IMR-90 (cell line): ENCODE results near the gene LRRC56. TPM values are rescaled to one million over a fixed set of nuclear protein-coding genes. Genes with fewer than 3 reads are reported as not detected.

Experiments used
- ATAC-seq: fragments of 200-7000 bp; cut with Tn5 transposase; 2 replicates; pipeline ENCODE4 v1.9.1; 2020; ENCODE audit warnings: low read depth, mild to moderate bottlenecking, moderate library complexity
- BruUV-seq: library from RNA; stranded (reverse); fragments of 400-500 nt; replicated peaks from 2 replicates; lab custom pipeline; 2021; lab: Mats Ljungman, UMichigan
- CTCF ChIA-PET: fragments of 300-600 bp; formaldehyde crosslinking; extraction: SDS; loops from one replicate; lab custom pipeline; 2021; ENCODE audit warnings: antibody characterized with exemption; lab: Yijun Ruan, JAX
- POLR2A ChIA-PET: fragments of 300-600 bp; sonication (Branson Sonifier 250); formaldehyde crosslinking; loops from one replicate; lab custom pipeline; 2022; ENCODE audit warnings: antibody characterized with exemption; ENCODE audit not compliant: unreplicated experiment; lab: Charles Lee
- DNase-seq: peaks from one replicate; pipeline ENCODE4 v3.0.0; 2013
- H2AFZ ChIP-seq: replicated peaks from 2 replicates; pipeline ENCODE3; 2013; ENCODE audit warnings: low read length, mild to moderate bottlenecking; ENCODE audit not compliant: poor library complexity
- H2AK5ac ChIP-seq: 2 replicates; pipeline ENCODE4 v1.6.1; 2013; ENCODE audit warnings: low read depth, low read length, inconsistent platforms
- H2AK9ac ChIP-seq: replicated peaks from 2 replicates; pipeline ENCODE3; 2013; ENCODE audit warnings: mild to moderate bottlenecking, low read depth, low read length, moderate library complexity; ENCODE audit not compliant: poor library complexity
- H2BK120ac ChIP-seq: 2 replicates; pipeline ENCODE4 v1.6.1; 2013; ENCODE audit warnings: low read depth, low read length, inconsistent platforms
- H2BK15ac ChIP-seq: 3 replicates; pipeline ENCODE4 v1.6.1; 2013; ENCODE audit warnings: low read depth, low read length, inconsistent platforms
- H2BK20ac ChIP-seq: 2 replicates; pipeline ENCODE4 v1.6.1; 2013; ENCODE audit warnings: low read depth, mild to moderate bottlenecking, inconsistent platforms, low read length, moderate library complexity
- H2BK5ac ChIP-seq: 2 replicates; pipeline ENCODE4 v1.6.1; 2013; ENCODE audit warnings: mild to moderate bottlenecking, low read depth, low read length, inconsistent platforms; ENCODE audit not compliant: poor library complexity, severe bottlenecking
- H3K14ac ChIP-seq: replicated peaks from 2 replicates; pipeline ENCODE4 v1.6.1; 2013; ENCODE audit warnings: low read depth, low read length, inconsistent platforms
- H3K18ac ChIP-seq: 2 replicates; pipeline ENCODE4 v1.6.1; 2013; ENCODE audit warnings: low read depth, low read length, control low read depth
- H3K23ac ChIP-seq: 2 replicates; pipeline ENCODE4 v1.6.1; 2013; ENCODE audit warnings: low read depth, low read length, inconsistent platforms
- H3K27ac ChIP-seq: 2 replicates; pipeline ENCODE4 v1.5.1; 2013; ENCODE audit warnings: mild to moderate bottlenecking, control low read depth, low read length; ENCODE audit not compliant: insufficient read depth
- H3K27me3 ChIP-seq: 2 replicates; pipeline ENCODE4 v1.6.1; 2013; ENCODE audit warnings: low read length; ENCODE audit not compliant: control insufficient read depth, insufficient read depth
- H3K36me3 ChIP-seq: 2 replicates; pipeline ENCODE4 v1.6.1; 2013; ENCODE audit warnings: low read length, mixed read lengths; ENCODE audit not compliant: control insufficient read depth, insufficient read depth
- H3K4ac ChIP-seq: 2 replicates; pipeline ENCODE4 v1.6.1; 2013; ENCODE audit warnings: low read depth, low read length, inconsistent platforms
- H3K4me1 ChIP-seq: 2 replicates; pipeline ENCODE4 v1.6.1; 2013; ENCODE audit warnings: low read length, mixed read lengths; ENCODE audit not compliant: control insufficient read depth, insufficient read depth
- H3K4me2 ChIP-seq: 2 replicates; pipeline ENCODE4 v1.6.1; 2013; ENCODE audit warnings: low read depth, mild to moderate bottlenecking, control low read depth, low read length, moderate library complexity
- H3K4me3 ChIP-seq: 2 replicates; pipeline ENCODE4 v1.5.1; 2013; ENCODE audit warnings: low read depth, mild to moderate bottlenecking, control low read depth, low read length, moderate library complexity; ENCODE audit not compliant: insufficient read depth
- H3K56ac ChIP-seq: 2 replicates; pipeline ENCODE4 v1.6.1; 2013; ENCODE audit warnings: low read length, inconsistent platforms; ENCODE audit not compliant: insufficient read depth; ENCODE audit errors: extremely low read depth
- H3K79me1 ChIP-seq, 2 experiments: 2 replicates each; pipeline ENCODE4 v1.6.1; 2013; ENCODE audit warnings: low read length in 2 of 2, inconsistent platforms in 1 of 2, low read depth in 1 of 2
- H3K9ac ChIP-seq: 2 replicates; pipeline ENCODE4 v1.6.1; 2013; ENCODE audit warnings: low read depth, low read length, control low read depth
- H3K9me1 ChIP-seq: 2 replicates; pipeline ENCODE4 v1.6.1; 2013; ENCODE audit warnings: low read length, inconsistent platforms; ENCODE audit not compliant: insufficient read depth
- H3K9me3 ChIP-seq: 2 replicates; pipeline ENCODE4 v1.6.1; 2013; ENCODE audit warnings: low read length; ENCODE audit not compliant: control insufficient read depth, insufficient read depth
- H4K20me1 ChIP-seq: 2 replicates; pipeline ENCODE4 v1.6.1; 2013; ENCODE audit warnings: low read length, inconsistent platforms; ENCODE audit not compliant: insufficient read depth
- H4K5ac ChIP-seq: 2 replicates; pipeline ENCODE4 v1.6.1; 2013; ENCODE audit warnings: mild to moderate bottlenecking, low read depth, low read length, control low read depth
- H4K8ac ChIP-seq, 2 experiments: 2 replicates each; pipeline ENCODE4 v1.6.1; 2013; ENCODE audit warnings: low read depth in 2 of 2, low read length in 2 of 2, control low read depth in 1 of 2, inconsistent platforms in 1 of 2
- H4K91ac ChIP-seq: 2 replicates; pipeline ENCODE4 v1.6.1; 2013; ENCODE audit warnings: low read depth, low read length, inconsistent platforms; ENCODE audit not compliant: insufficient read depth
- BHLHE40 ChIP-seq: fragments of 150-350 bp; IDR thresholded peaks from 2 replicates; pipeline ENCODE4 v1.6.1; 2016; ENCODE audit warnings: mild to moderate bottlenecking, low read depth, low read length
- CHD1 ChIP-seq: IDR thresholded peaks from 2 replicates; pipeline ENCODE4 v1.6.1; 2012; ENCODE audit warnings: low read depth, low read length, improper control_type of control experiment
- CTCF ChIP-seq: conservative IDR thresholded peaks from 2 replicates; pipeline ENCODE4 v1.5.1; 2012; ENCODE audit warnings: mild to moderate bottlenecking, low read depth, low read length, improper control_type of control experiment
- ELK1 ChIP-seq: fragments of 150-350 bp; IDR thresholded peaks from 2 replicates; pipeline ENCODE4 v1.6.1; 2016; ENCODE audit warnings: low read depth, mild to moderate bottlenecking, low read length, moderate library complexity, borderline replicate concordance
- FOS ChIP-seq: fragments of 150-350 bp; IDR thresholded peaks from 2 replicates; pipeline ENCODE4 v1.6.1; 2016; ENCODE audit warnings: low read depth, low read length
- MAFK ChIP-seq: IDR thresholded peaks from 2 replicates; pipeline ENCODE4 v1.6.1; 2012; ENCODE audit warnings: low read depth, low read length, improper control_type of control experiment
- MXI1 ChIP-seq: IDR thresholded peaks from 2 replicates; pipeline ENCODE4 v1.6.1; 2012; ENCODE audit warnings: low read depth, mild to moderate bottlenecking, low read length, moderate library complexity, borderline replicate concordance
- NFE2L2 ChIP-seq: fragments of 150-350 bp; IDR thresholded peaks from 2 replicates; pipeline ENCODE4 v1.6.1; 2016; ENCODE audit warnings: low read depth, mild to moderate bottlenecking, low read length
- POLR2A ChIP-seq: IDR thresholded peaks from 2 replicates; pipeline ENCODE4 v1.6.1; 2012; ENCODE audit warnings: mild to moderate bottlenecking, low read depth, low read length
- RAD21 ChIP-seq: IDR thresholded peaks from 2 replicates; pipeline ENCODE4 v1.6.1; 2012; ENCODE audit warnings: low read length, improper control_type of control experiment
- RCOR1 ChIP-seq: IDR thresholded peaks from 2 replicates; pipeline ENCODE4 v1.6.1; 2012; ENCODE audit warnings: mild to moderate bottlenecking, low read length, improper control_type of control experiment; ENCODE audit not compliant: insufficient replicate concordance
- RFX5 ChIP-seq: IDR thresholded peaks from 2 replicates; pipeline ENCODE4 v1.8.0; 2012; ENCODE audit warnings: low read depth, mild to moderate bottlenecking, low read length, moderate library complexity
- USF2 ChIP-seq: fragments of 150-350 bp; IDR thresholded peaks from 2 replicates; pipeline ENCODE4 v1.6.1; 2017; ENCODE audit warnings: mild to moderate bottlenecking, antibody characterized with exemption, low read length, low read depth
- WGBS, 2 experiments: methylation state at CpG; one replicate each; pipeline versions ENCODE4 v1.1.5 to v1.1.7; 2013; ENCODE audit warnings: missing lambda C conversion rate in 2 of 2; ENCODE audit not compliant: insufficient read length in 1 of 2; ENCODE audit errors: extremely low coverage in 2 of 2; 5-methylcytosine and 5-hydroxymethylcytosine counted together
- dilution Hi-C: fragments of 300-500 bp; cut with HindIII; formaldehyde crosslinking; loops from one replicate; pipeline ENCODE4 v1.14.3; 2018; ENCODE audit warnings: low sequenced_read_pairs; ENCODE audit not compliant: unreplicated experiment
- in situ Hi-C: fragments of 300-500 bp; cut with MboI; formaldehyde crosslinking; loops from 3 replicates; pipeline ENCODE4 v1.14.3; 2019; ENCODE audit warnings: low sequenced_read_pairs, inconsistent platforms, mixed read lengths
- intact Hi-C: fragments of 100-400 bp; cut with micrococcal nuclease; formaldehyde crosslinking; loops from 2 replicates; pipeline ENCODE4 v1.10.0; 2022
- polyA plus RNA-seq, 3 experiments: library from polyadenylated mRNA; depleted of rRNA; stranded (reverse); fragments of >200 nt; gene quantifications; 2 replicates each; pipeline ENCODE4 v1.2.3, GENCODE V29; 2012; ENCODE audit warnings: low replicate concordance in 1 of 3
- total RNA-seq: library from RNA; depleted of rRNA; stranded (reverse); fragments of >200 nt; gene quantifications from 2 replicates; pipeline ENCODE4 v1.2.3, GENCODE V29; 2012

LRRC56 gene
- total and polyA plus RNA-seq, 2 of the 4 experiments (the other 2 are of a cell fraction): 0.36 to 1.3 TPM

GRCh38 chr11:504053-504993 lies 33.0 kb upstream of the LRRC56 start:
- Histone ChIP-seq H3K4me3 (peak overlapping the region; percentile 29), H3K9me3 (no peaks in the 10 kb centered on the region), H3K23ac (peak overlapping the region; percentile 30), H3K27ac (peak overlapping the region; percentile 27), H4K20me1 (peaks cover 15% of the 10 kb centered on the region), H2BK15ac (no peak overlapping the region), H2BK5ac (no peak overlapping the region), H2BK20ac (no peak overlapping the region; the same call in 1 of the 2 replicates), H3K56ac (no peak overlapping the region), H3K18ac (no peak overlapping the region; the same call in 1 of the 2 replicates), H2AFZ (peak overlapping the region; percentile 77), H3K9me1 (peaks cover 5% of the 10 kb centered on the region), H2AK5ac (peak overlapping the region; percentile 49), H4K8ac (peak overlapping the region; percentile 24 to 74; a peak in 2 of 4 replicates), H3K36me3 (peaks cover 27% of the 10 kb centered on the region), H3K27me3 (no peaks in the 10 kb centered on the region), H3K4me2 (peak overlapping the region; percentile 68), H3K14ac (peak overlapping the region; percentile 77), H3K4me1 (peaks cover 12% of the 10 kb centered on the region), H3K9ac (peak overlapping the region; percentile 47), H2AK9ac (peak overlapping the region; percentile 68), H4K91ac (peak overlapping the region; percentile 63; the same call in 1 of the 2 replicates), H4K5ac (peak overlapping the region; percentile 22; the same call in 1 of the 2 replicates), H2BK120ac (no peak overlapping the region; the same call in 1 of the 2 replicates), H3K79me1 (peaks cover 31 to 83% of the 10 kb centered on the region in 2 experiments), H3K4ac (peak overlapping the region; percentile 76)
- POLR2A ChIA-PET: no interaction called here
- intact Hi-C loops: no loop called here
- 26% methylated on average over 41 of the region's 72 CpGs; no CpG with 5 or more reads in 1 of the 2 experiments for WGBS, 2 experiments
- BruUV-seq: no TSS peak
- in situ Hi-C loops: no loop called here
- ATAC-seq (no peak), DNase-seq (no peak)
- dilution Hi-C loops: no loop called here
- CTCF ChIA-PET: interaction anchor here (1.3 kb wide), 1 partner anchor 35 kb away, joined by 5 read pairs; no protein-coding TSS in a partner anchor
- no peak for TF ChIP-seq ELK1
- no peak for TF ChIP-seq CTCF
- no peak for TF ChIP-seq MAFK
- TF ChIP-seq CHD1: no peak
- no peak for TF ChIP-seq NFE2L2
- no peak for TF ChIP-seq USF2
- no peak for TF ChIP-seq RAD21
- no peak for TF ChIP-seq POLR2A
- no peak for TF ChIP-seq MXI1
- TF ChIP-seq RCOR1: no peak
- TF ChIP-seq FOS: no peak
- TF ChIP-seq BHLHE40: no peak
- no peak for TF ChIP-seq RFX5
